ENCODE measurements around the gene OSER1.

The OSER1 gene

GRCh38 chr20:44182863-44183262 is 27.7 kb downstream of the OSER1 start:
- no peak for DNase-seq
- Histone ChIP-seq H3K4ac (ENCODE audit: low read depth, low read length) (no peak overlapping the region), H3K9ac (ENCODE audit: low read length) (no peak overlapping the region), H3K18ac (ENCODE audit: low read length) (peak overlapping the region; percentile 49), H2AK5ac (ENCODE audit: low read length) (no peak overlapping the region), H3K14ac (ENCODE audit: low read length) (peak overlapping the region; percentile 64), H2AFZ (ENCODE audit: insufficient read depth, low read length, poor library complexity) (no peak overlapping the region), H3K4me1 (ENCODE audit: control insufficient read depth in 1 of 2, insufficient read depth in 2 of 2, low read length in 2 of 2) (peaks cover 29 to 46% of the 10 kb centered on the region in 2 experiments), H3K79me1 (ENCODE audit: low read length) (peaks cover 42% of the 10 kb centered on the region), H3K27ac (ENCODE audit: low read depth, low read length) (peak overlapping the region; percentile 87), H2BK12ac (ENCODE audit: low read length) (no peak overlapping the region), H3K27me3 (ENCODE audit: insufficient read depth, low read length) (no peaks in the 10 kb centered on the region), H3K4me2 (ENCODE audit: low read length) (peak overlapping the region; percentile 47), H3K4me3 (ENCODE audit: low read depth, low read length) (no peak overlapping the region), H2BK120ac (ENCODE audit: insufficient read depth, low read length, poor library complexity) (no peak overlapping the region), H3K36me3 (ENCODE audit: control insufficient read depth in 1 of 2, insufficient read depth in 2 of 2, low read length in 2 of 2) (no peaks in the 10 kb centered on the region), H3K79me2 (ENCODE audit: control insufficient read depth, insufficient read depth, low read length, poor library complexity) (peaks cover 16% of the 10 kb centered on the region), H2BK5ac (ENCODE audit: low read depth, low read length, poor library complexity) (no peak overlapping the region), H4K91ac (ENCODE audit: low read depth, low read length) (peak overlapping the region; percentile 9), H4K12ac (ENCODE audit: low read depth, low read length) (no peak overlapping the region), H4K8ac (ENCODE audit: low read depth, low read length) (no peak overlapping the region), H3K23ac (ENCODE audit: low read length) (no peak overlapping the region), H3K9me3 (ENCODE audit: insufficient read depth, low read depth, low read length) (no peaks in the 10 kb centered on the region)
- WGBS (ENCODE audit: extremely low coverage, insufficient coverage, insufficient read length) = no CpG with 5 or more reads among the region's 3 CpGs

- Histone ChIP-seq H3K14ac (ENCODE audit: low read length) (no peak overlapping the region), H2AK5ac (ENCODE audit: low read length) (peak overlapping the region; percentile 21), H2BK5ac (ENCODE audit: low read depth, low read length, poor library complexity) (peak overlapping the region; percentile 18), H3K27ac (ENCODE audit: low read depth, low read length) (peak overlapping the region; percentile 87), H4K8ac (ENCODE audit: low read depth, low read length) (peak overlapping the region; percentile 8), H3K4me1 (ENCODE audit: control insufficient read depth in 1 of 2, insufficient read depth in 2 of 2, low read length in 2 of 2) (peaks cover 28 to 46% of the 10 kb centered on the region in 2 experiments), H3K9me3 (ENCODE audit: insufficient read depth, low read depth, low read length) (no peaks in the 10 kb centered on the region), H2BK12ac (ENCODE audit: low read length) (no peak overlapping the region), H4K12ac (ENCODE audit: low read depth, low read length) (no peak overlapping the region), H3K18ac (ENCODE audit: low read length) (no peak overlapping the region), H3K27me3 (ENCODE audit: insufficient read depth, low read length) (no peaks in the 10 kb centered on the region), H3K4me3 (ENCODE audit: low read depth, low read length) (no peak overlapping the region), H3K9ac (ENCODE audit: low read length) (no peak overlapping the region), H3K79me1 (ENCODE audit: low read length) (peaks cover 38% of the 10 kb centered on the region), H3K4me2 (ENCODE audit: low read length) (peak overlapping the region; percentile 47), H3K79me2 (ENCODE audit: control insufficient read depth, insufficient read depth, low read length, poor library complexity) (peaks cover 13% of the 10 kb centered on the region), H3K4ac (ENCODE audit: low read depth, low read length) (no peak overlapping the region), H3K36me3 (ENCODE audit: control insufficient read depth in 1 of 2, insufficient read depth in 2 of 2, low read length in 2 of 2) (peaks cover 0 to 2% of the 10 kb centered on the region in 2 experiments), H4K91ac (ENCODE audit: low read depth, low read length) (peak overlapping the region; percentile 41), H2AFZ (ENCODE audit: insufficient read depth, low read length, poor library complexity) (no peak overlapping the region), H2BK120ac (ENCODE audit: insufficient read depth, low read length, poor library complexity) (no peak overlapping the region), H3K23ac (ENCODE audit: low read length) (no peak overlapping the region)
- no CpG with 5 or more reads among the region's 13 CpGs for WGBS (ENCODE audit: extremely low coverage, insufficient coverage, insufficient read length)
- no peak for DNase-seq
Measured at GRCh38 chr20:44182135-44182765, 28.3 kb downstream of the OSER1 start.

GRCh38 chr20:44181611-44182010 is 29.0 kb downstream of the OSER1 start:
- WGBS (ENCODE audit: extremely low coverage, insufficient coverage, insufficient read length) = no CpG with 5 or more reads among the region's 11 CpGs
- no peaks in the 10 kb centered on the region for H3K9me3 ChIP-seq (ENCODE audit: insufficient read depth, low read depth, low read length)

GRCh38 chr20:44180814-44181213 is 29.8 kb downstream of the OSER1 start:
- no CpG with 5 or more reads among the region's 9 CpGs for WGBS (ENCODE audit: extremely low coverage, insufficient coverage, insufficient read length)

More at GRCh38 chr20:44181611-44182010, 29.0 kb downstream of the OSER1 start:
- peak overlapping the region; percentile 87 for H3K27ac ChIP-seq (ENCODE audit: low read depth, low read length)
- H2BK5ac ChIP-seq (ENCODE audit: low read depth, low read length, poor library complexity) = peak overlapping the region; percentile 45
- H4K12ac ChIP-seq (ENCODE audit: low read depth, low read length) = no peak overlapping the region
- H3K79me2 ChIP-seq (ENCODE audit: control insufficient read depth, insufficient read depth, low read length, poor library complexity) = peaks cover 12% of the 10 kb centered on the region
- no peak overlapping the region for H3K4me3 ChIP-seq (ENCODE audit: low read depth, low read length)
- H3K14ac ChIP-seq (ENCODE audit: low read length) = peak overlapping the region; percentile 69
- H3K4me1 ChIP-seq (ENCODE audit: control insufficient read depth in 1 of 2, insufficient read depth in 2 of 2, low read length in 2 of 2) = peaks cover 34 to 50% of the 10 kb centered on the region in 2 experiments
- H2AFZ ChIP-seq (ENCODE audit: insufficient read depth, low read length, poor library complexity) = peak overlapping the region; percentile 17
- peak overlapping the region; percentile 11 for H3K4me2 ChIP-seq (ENCODE audit: low read length)
- peaks cover 37% of the 10 kb centered on the region for H3K79me1 ChIP-seq (ENCODE audit: low read length)
- H4K91ac ChIP-seq (ENCODE audit: low read depth, low read length) = peak overlapping the region; percentile 53
- peak overlapping the region; percentile 67 for H2AK5ac ChIP-seq (ENCODE audit: low read length)
- H4K8ac ChIP-seq (ENCODE audit: low read depth, low read length) = peak overlapping the region; percentile 40
- peak overlapping the region; percentile 83 for H2BK120ac ChIP-seq (ENCODE audit: insufficient read depth, low read length, poor library complexity)
- H2BK12ac ChIP-seq (ENCODE audit: low read length) = peak overlapping the region; percentile 52
- peak overlapping the region; percentile 57 for H3K18ac ChIP-seq (ENCODE audit: low read length)
- H3K9ac ChIP-seq (ENCODE audit: low read length) = no peak overlapping the region
- DNase-seq = no peak
- peak overlapping the region; percentile 29 for H3K4ac ChIP-seq (ENCODE audit: low read depth, low read length)
- peaks cover 4 to 5% of the 10 kb centered on the region in 2 experiments for H3K36me3 ChIP-seq (ENCODE audit: control insufficient read depth in 1 of 2, insufficient read depth in 2 of 2, low read length in 2 of 2)
- no peak overlapping the region for H3K23ac ChIP-seq (ENCODE audit: low read length)
- H3K27me3 ChIP-seq (ENCODE audit: insufficient read depth, low read length) = no peaks in the 10 kb centered on the region

More at GRCh38 chr20:44180814-44181213, 29.8 kb downstream of the OSER1 start:
- H4K8ac ChIP-seq (ENCODE audit: low read depth, low read length) = no peak overlapping the region
- no peak overlapping the region for H3K18ac ChIP-seq (ENCODE audit: low read length)
- H3K27ac ChIP-seq (ENCODE audit: low read depth, low read length) = peak overlapping the region; percentile 87
- H3K9ac ChIP-seq (ENCODE audit: low read length) = no peak overlapping the region
- no peak overlapping the region for H2AFZ ChIP-seq (ENCODE audit: insufficient read depth, low read length, poor library complexity)
- DNase-seq = no peak
- H3K4me1 ChIP-seq (ENCODE audit: control insufficient read depth in 1 of 2, insufficient read depth in 2 of 2, low read length in 2 of 2) = peaks cover 34 to 44% of the 10 kb centered on the region in 2 experiments
- H4K91ac ChIP-seq (ENCODE audit: low read depth, low read length) = peak overlapping the region; percentile 8
- H3K9me3 ChIP-seq (ENCODE audit: insufficient read depth, low read depth, low read length) = no peaks in the 10 kb centered on the region
- no peaks in the 10 kb centered on the region for H3K27me3 ChIP-seq (ENCODE audit: insufficient read depth, low read length)
- peak overlapping the region; percentile 18 for H2BK5ac ChIP-seq (ENCODE audit: low read depth, low read length, poor library complexity)
- no peak overlapping the region for H3K14ac ChIP-seq (ENCODE audit: low read length)
- no peak overlapping the region for H3K4ac ChIP-seq (ENCODE audit: low read depth, low read length)
- peaks cover 4 to 5% of the 10 kb centered on the region in 2 experiments for H3K36me3 ChIP-seq (ENCODE audit: control insufficient read depth in 1 of 2, insufficient read depth in 2 of 2, low read length in 2 of 2)
- H3K79me1 ChIP-seq (ENCODE audit: low read length) = peaks cover 30% of the 10 kb centered on the region
- H2BK120ac ChIP-seq (ENCODE audit: insufficient read depth, low read length, poor library complexity) = peak overlapping the region; percentile 15
- H3K4me2 ChIP-seq (ENCODE audit: low read length) = peak overlapping the region; percentile 36
- H4K12ac ChIP-seq (ENCODE audit: low read depth, low read length) = no peak overlapping the region
- no peak overlapping the region for H2AK5ac ChIP-seq (ENCODE audit: low read length)
- peak overlapping the region; percentile 8 for H2BK12ac ChIP-seq (ENCODE audit: low read length)
- H3K4me3 ChIP-seq (ENCODE audit: low read depth, low read length) = no peak overlapping the region
- H3K79me2 ChIP-seq (ENCODE audit: control insufficient read depth, insufficient read depth, low read length, poor library complexity) = peaks cover 7% of the 10 kb centered on the region
- no peak overlapping the region for H3K23ac ChIP-seq (ENCODE audit: low read length)

All from trophoblast cell (in vitro differentiated cells and primary cell).